Fibroblast of lung (primary cell): ENCODE results near the gene PPM1H. TPM values are rescaled to one million over a fixed set of nuclear protein-coding genes. Genes with fewer than 3 reads are reported as not detected.

Experiments used
- DNase-seq, 2 donors: peaks; one replicate each; pipeline versions ENCODE4 v3.0.0 to v3.0.0-alpha.2; 2010; ENCODE audit warnings: low read depth in 2 of 2
- H2AFZ ChIP-seq: 2 replicates; pipeline ENCODE4 v1.5.1; 2012; ENCODE audit warnings: low read length, control low read depth, inconsistent platforms
- H3K27ac ChIP-seq: 2 replicates; pipeline ENCODE4 v1.5.1; 2011; ENCODE audit warnings: low read length, control low read depth; ENCODE audit not compliant: insufficient read depth
- H3K27me3 ChIP-seq: 2 replicates; pipeline ENCODE4 v1.5.1; 2011; ENCODE audit warnings: mild to moderate bottlenecking, low read length; ENCODE audit not compliant: control insufficient read depth, insufficient read depth
- H3K36me3 ChIP-seq: 2 replicates; pipeline ENCODE4 v1.5.1; 2011; ENCODE audit warnings: low read length; ENCODE audit not compliant: control insufficient read depth, insufficient read depth
- H3K4me1 ChIP-seq: 2 replicates; pipeline ENCODE4 v1.5.1; 2011; ENCODE audit warnings: low read length; ENCODE audit not compliant: control insufficient read depth, insufficient read depth; ENCODE audit errors: extremely low read depth
- H3K4me2 ChIP-seq: 2 replicates; pipeline ENCODE4 v1.5.1; 2011; ENCODE audit warnings: low read length, control low read depth; ENCODE audit not compliant: insufficient read depth; ENCODE audit errors: extremely low read depth
- H3K4me3 ChIP-seq, 4 experiments: fragments of 200-600 bp in 1 of 4; sonication (generic) in 1 of 4; replicated peaks in 1 of 4; 2 replicates each; pipeline ENCODE4 v1.5.1; 2011 to 2016; ENCODE audit warnings: low read length in 4 of 4, low read depth in 3 of 4, mild to moderate bottlenecking in 3 of 4, control low read depth in 2 of 4, inconsistent platforms in 1 of 4, mixed read lengths in 1 of 4; ENCODE audit not compliant: insufficient read depth in 1 of 4; ENCODE audit errors: control extremely low read depth in 1 of 4
- H3K79me2 ChIP-seq: 2 replicates; pipeline ENCODE4 v1.5.1; 2012; ENCODE audit warnings: mild to moderate bottlenecking, low read length, inconsistent platforms; ENCODE audit not compliant: control insufficient read depth, insufficient read depth
- H3K9ac ChIP-seq: 2 replicates; pipeline ENCODE4 v1.5.1; 2011; ENCODE audit warnings: mild to moderate bottlenecking, low read length, control low read depth; ENCODE audit not compliant: insufficient read depth
- H3K9me3 ChIP-seq: 2 replicates; pipeline ENCODE4 v1.5.1; 2012; ENCODE audit warnings: low read depth, low read length; ENCODE audit not compliant: control insufficient read depth, insufficient read depth
- H4K20me1 ChIP-seq: 2 replicates; pipeline ENCODE4 v1.5.1; 2011; ENCODE audit warnings: low read length; ENCODE audit not compliant: control insufficient read depth, insufficient read depth; ENCODE audit errors: extremely low read depth
- EZH2 ChIP-seq: IDR thresholded peaks from 2 replicates; pipeline ENCODE4 v1.5.1; 2012; ENCODE audit warnings: low read length, control low read depth, mild to moderate bottlenecking; ENCODE audit errors: missing control alignments
- polyA plus RNA-seq, 2 donors: library from polyadenylated mRNA; depleted of rRNA in 1 of 2; stranded (reverse) in 1 of 2; unstranded in 1 of 2; fragments of >200 nt; gene quantifications; 2 replicates each; pipeline ENCODE4 v1.2.1, GENCODE V29; 2011 to 2012; ENCODE audit warnings: missing spikeins in 1 of 2
- total RNA-seq: library from RNA; depleted of rRNA; stranded (reverse); fragments of >200 nt; gene quantifications from 2 replicates; pipeline ENCODE4 v1.2.1, GENCODE V29; 2014
- TF ChIP-seq, protein P1 (sequence below), 2 donors: IDR thresholded peaks in 1 of 2; conservative IDR thresholded peaks in 1 of 2; 1 replicate in 1 of 2; 2 replicates in 1 of 2; pipeline ENCODE4 v1.5.1; 2011 to 2012; ENCODE audit warnings: low read length in 2 of 2, control low read depth in 1 of 2, inconsistent platforms in 1 of 2, low read depth in 1 of 2, mild to moderate bottlenecking in 1 of 2

PPM1H gene
- total and polyA plus RNA-seq, 2 donors (not counting 1 experiment from before 2014, with no cell fraction given), result 0.57 to 3.1 TPM

DNA sequence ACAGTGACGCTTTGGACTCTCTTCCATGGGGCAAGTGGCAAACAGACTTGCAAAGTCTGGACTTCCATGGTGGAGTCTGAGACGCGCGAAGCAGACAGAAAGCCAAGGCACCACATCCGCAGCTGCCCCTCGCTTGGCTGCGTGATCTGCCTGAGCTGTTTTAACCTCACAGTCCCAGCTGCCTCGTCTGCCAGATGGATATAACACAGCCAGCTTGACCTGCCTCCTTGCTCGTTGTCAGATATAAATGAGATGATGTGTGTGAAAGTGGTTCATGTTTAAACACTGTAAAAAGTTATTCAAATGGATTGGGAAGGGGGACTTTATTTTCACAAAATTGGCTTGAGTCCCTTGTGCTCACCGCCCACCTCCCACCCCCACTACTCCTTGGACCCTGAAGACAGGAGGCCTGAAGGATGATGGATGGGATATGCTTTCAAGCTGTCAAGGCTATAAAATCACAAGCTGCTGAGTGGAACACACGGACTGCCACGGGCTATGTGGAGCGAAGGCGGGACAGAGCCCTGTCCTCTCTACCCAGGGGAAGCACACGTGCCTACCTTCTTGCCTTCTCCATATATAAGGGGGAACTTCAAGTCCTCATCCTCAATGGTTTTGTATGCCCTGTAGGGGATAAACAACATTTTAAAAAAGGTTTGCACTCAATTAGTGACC is 241.4 kb downstream of the PPM1H start:
- Histone ChIP-seq H3K79me2 (no peaks in the 10 kb centered on the region), H2AFZ (peak overlapping the region; percentile 54)
- no peak for TF ChIP-seq EZH2
- TF ChIP-seq, protein P1, sequence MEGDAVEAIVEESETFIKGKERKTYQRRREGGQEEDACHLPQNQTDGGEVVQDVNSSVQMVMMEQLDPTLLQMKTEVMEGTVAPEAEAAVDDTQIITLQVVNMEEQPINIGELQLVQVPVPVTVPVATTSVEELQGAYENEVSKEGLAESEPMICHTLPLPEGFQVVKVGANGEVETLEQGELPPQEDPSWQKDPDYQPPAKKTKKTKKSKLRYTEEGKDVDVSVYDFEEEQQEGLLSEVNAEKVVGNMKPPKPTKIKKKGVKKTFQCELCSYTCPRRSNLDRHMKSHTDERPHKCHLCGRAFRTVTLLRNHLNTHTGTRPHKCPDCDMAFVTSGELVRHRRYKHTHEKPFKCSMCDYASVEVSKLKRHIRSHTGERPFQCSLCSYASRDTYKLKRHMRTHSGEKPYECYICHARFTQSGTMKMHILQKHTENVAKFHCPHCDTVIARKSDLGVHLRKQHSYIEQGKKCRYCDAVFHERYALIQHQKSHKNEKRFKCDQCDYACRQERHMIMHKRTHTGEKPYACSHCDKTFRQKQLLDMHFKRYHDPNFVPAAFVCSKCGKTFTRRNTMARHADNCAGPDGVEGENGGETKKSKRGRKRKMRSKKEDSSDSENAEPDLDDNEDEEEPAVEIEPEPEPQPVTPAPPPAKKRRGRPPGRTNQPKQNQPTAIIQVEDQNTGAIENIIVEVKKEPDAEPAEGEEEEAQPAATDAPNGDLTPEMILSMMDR (conservative IDR thresholded peaks at IDR 0.05 in 1 of 2, IDR thresholded peaks at IDR 0.05 in 1 of 2; ENCODE audit: low read depth in 1 of 2, low read length in 2 of 2), result no peak

DNA sequence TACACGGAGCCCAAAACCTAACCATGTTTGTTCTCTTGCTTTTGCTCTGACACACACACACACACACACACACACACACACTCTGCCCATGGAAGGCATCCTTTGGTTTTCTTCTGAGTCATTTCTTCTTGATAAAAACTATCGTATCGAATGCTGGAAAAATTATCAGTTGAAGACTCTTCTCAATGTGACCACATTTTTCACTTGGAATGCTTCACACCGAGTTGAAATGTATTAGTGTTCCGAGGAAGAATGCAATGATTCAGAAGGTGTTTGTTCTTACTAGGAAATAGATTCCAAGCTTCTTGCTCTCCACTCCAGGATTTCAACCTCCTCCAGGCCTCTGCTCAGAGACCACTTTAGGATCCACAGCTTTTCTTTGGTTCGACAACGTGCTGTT is 242.1 kb downstream of the PPM1H start:
- TF ChIP-seq, protein P1 (conservative IDR thresholded peaks at IDR 0.05 in 1 of 2, IDR thresholded peaks at IDR 0.05 in 1 of 2; ENCODE audit: low read depth in 1 of 2, low read length in 2 of 2), result no peak
- no peak for TF ChIP-seq EZH2
- H3K4me1 ChIP-seq, result peaks cover 13% of the 10 kb centered on the region
- no peaks in the 10 kb centered on the region for H3K9me3 ChIP-seq
- peak; percentile 29 to 99 for DNase-seq
- H4K20me1 ChIP-seq, result no peaks in the 10 kb centered on the region
- H3K9ac ChIP-seq, result no peak overlapping the region
- H3K79me2 ChIP-seq, result no peaks in the 10 kb centered on the region
- H3K4me2 ChIP-seq, result peak overlapping the region; percentile 63
- no peaks in the 10 kb centered on the region for H3K27me3 ChIP-seq
- no peak overlapping the region for H3K4me3 ChIP-seq
- no peaks in the 10 kb centered on the region for H3K36me3 ChIP-seq
- H3K27ac ChIP-seq, result peak overlapping the region; percentile 66
- peak overlapping the region; percentile 54 for H2AFZ ChIP-seq

More for the DNA sequence above, 241.4 kb downstream of the PPM1H start:
- no peaks in the 10 kb centered on the region for H4K20me1 ChIP-seq
- peak overlapping the region; percentile 63 for H3K4me2 ChIP-seq
- H3K27ac ChIP-seq, result peak overlapping the region; percentile 66
- peaks cover 13% of the 10 kb centered on the region for H3K4me1 ChIP-seq
- H3K36me3 ChIP-seq, result no peaks in the 10 kb centered on the region
- no peaks in the 10 kb centered on the region for H3K9me3 ChIP-seq
- peak; percentile 38 to 80 for DNase-seq
- no peaks in the 10 kb centered on the region for H3K27me3 ChIP-seq
- H3K4me3 ChIP-seq, result no peak overlapping the region
- no peak overlapping the region for H3K9ac ChIP-seq

DNA sequence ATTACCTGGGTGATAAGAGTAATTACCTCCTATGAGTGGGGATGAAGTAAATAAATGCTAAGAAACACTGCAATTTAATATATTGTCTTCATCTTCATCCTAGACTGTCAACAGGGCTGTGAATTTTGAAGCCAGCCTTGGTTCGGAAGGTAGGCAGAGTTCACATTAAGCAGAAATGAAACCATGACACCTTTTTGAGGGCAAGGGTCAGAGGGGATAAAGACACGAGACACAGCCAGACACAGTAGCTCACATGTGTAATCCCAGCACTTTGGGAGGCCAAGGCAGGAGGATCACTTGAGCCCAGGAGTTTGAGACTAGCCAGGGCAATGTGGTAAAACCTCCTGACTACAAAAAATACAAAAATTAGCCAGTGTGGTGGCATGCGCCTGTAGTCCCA is 243.6 kb downstream of the PPM1H start:
- H3K27me3 ChIP-seq, result no peaks in the 10 kb centered on the region
- no peaks in the 10 kb centered on the region for H3K36me3 ChIP-seq
- H3K9ac ChIP-seq, result no peak overlapping the region
- no peaks in the 10 kb centered on the region for H4K20me1 ChIP-seq
- no peaks in the 10 kb centered on the region for H3K9me3 ChIP-seq
- no peak overlapping the region for H3K4me3 ChIP-seq
- H3K79me2 ChIP-seq, result no peaks in the 10 kb centered on the region
- H3K4me2 ChIP-seq, result no peak overlapping the region
- H3K4me1 ChIP-seq, result peaks cover 13% of the 10 kb centered on the region
- H2AFZ ChIP-seq, result no peak overlapping the region
- no peak for DNase-seq
- TF ChIP-seq, protein P1 (conservative IDR thresholded peaks at IDR 0.05 in 1 of 2, IDR thresholded peaks at IDR 0.05 in 1 of 2; ENCODE audit: low read depth in 1 of 2, low read length in 2 of 2), result no peak
- TF ChIP-seq EZH2, result no peak
- H3K27ac ChIP-seq, result no peak overlapping the region
